HL-60 (cell line): ENCODE results near the gene GNAL.

Experiments
- TF ChIP-seq, protein P1 (sequence below): IDR thresholded peaks from 2 replicates; pipeline ENCODE4 v1.6.1; 2012; ENCODE audit warnings: low read depth; ENCODE audit not compliant: insufficient replicate concordance
- TF ChIP-seq, protein P2 (sequence below): IDR thresholded peaks from one replicate; pipeline ENCODE4 v1.5.1; 2011; ENCODE audit warnings: low read length, control low read depth, inconsistent platforms; ENCODE audit not compliant: insufficient read depth

DNA sequence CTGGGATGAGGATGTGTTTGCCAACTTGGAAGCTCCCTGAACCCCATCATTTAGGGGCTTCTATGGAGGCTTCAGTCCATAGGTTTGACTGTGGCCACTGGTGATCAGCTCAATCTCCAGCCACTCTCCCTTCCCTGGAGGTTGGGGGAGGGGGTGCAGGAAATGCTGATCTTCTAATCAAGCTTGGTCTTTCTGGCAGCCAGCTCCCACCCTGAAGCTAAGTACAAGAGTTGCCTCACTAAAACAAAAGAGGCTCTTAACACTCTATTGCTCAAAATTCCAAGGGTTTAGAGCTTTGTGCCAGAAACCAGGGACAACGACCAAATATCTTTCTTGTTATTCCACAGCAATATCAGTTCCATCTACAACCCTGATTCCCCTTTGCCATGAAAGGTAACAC is 238.4 kb downstream of the GNAL start:
- TF ChIP-seq, protein P1, sequence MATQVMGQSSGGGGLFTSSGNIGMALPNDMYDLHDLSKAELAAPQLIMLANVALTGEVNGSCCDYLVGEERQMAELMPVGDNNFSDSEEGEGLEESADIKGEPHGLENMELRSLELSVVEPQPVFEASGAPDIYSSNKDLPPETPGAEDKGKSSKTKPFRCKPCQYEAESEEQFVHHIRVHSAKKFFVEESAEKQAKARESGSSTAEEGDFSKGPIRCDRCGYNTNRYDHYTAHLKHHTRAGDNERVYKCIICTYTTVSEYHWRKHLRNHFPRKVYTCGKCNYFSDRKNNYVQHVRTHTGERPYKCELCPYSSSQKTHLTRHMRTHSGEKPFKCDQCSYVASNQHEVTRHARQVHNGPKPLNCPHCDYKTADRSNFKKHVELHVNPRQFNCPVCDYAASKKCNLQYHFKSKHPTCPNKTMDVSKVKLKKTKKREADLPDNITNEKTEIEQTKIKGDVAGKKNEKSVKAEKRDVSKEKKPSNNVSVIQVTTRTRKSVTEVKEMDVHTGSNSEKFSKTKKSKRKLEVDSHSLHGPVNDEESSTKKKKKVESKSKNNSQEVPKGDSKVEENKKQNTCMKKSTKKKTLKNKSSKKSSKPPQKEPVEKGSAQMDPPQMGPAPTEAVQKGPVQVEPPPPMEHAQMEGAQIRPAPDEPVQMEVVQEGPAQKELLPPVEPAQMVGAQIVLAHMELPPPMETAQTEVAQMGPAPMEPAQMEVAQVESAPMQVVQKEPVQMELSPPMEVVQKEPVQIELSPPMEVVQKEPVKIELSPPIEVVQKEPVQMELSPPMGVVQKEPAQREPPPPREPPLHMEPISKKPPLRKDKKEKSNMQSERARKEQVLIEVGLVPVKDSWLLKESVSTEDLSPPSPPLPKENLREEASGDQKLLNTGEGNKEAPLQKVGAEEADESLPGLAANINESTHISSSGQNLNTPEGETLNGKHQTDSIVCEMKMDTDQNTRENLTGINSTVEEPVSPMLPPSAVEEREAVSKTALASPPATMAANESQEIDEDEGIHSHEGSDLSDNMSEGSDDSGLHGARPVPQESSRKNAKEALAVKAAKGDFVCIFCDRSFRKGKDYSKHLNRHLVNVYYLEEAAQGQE: no peak
- TF ChIP-seq, protein P2, sequence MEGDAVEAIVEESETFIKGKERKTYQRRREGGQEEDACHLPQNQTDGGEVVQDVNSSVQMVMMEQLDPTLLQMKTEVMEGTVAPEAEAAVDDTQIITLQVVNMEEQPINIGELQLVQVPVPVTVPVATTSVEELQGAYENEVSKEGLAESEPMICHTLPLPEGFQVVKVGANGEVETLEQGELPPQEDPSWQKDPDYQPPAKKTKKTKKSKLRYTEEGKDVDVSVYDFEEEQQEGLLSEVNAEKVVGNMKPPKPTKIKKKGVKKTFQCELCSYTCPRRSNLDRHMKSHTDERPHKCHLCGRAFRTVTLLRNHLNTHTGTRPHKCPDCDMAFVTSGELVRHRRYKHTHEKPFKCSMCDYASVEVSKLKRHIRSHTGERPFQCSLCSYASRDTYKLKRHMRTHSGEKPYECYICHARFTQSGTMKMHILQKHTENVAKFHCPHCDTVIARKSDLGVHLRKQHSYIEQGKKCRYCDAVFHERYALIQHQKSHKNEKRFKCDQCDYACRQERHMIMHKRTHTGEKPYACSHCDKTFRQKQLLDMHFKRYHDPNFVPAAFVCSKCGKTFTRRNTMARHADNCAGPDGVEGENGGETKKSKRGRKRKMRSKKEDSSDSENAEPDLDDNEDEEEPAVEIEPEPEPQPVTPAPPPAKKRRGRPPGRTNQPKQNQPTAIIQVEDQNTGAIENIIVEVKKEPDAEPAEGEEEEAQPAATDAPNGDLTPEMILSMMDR: no peak
